ENCODE measurements around the gene ALS2CL.

Gene ALS2CL

GRCh38 chr3:46684891-46685290, 8.6 kb downstream of the ALS2CL start:
- no peaks in the 10 kb centered on the region for H3K4me1 ChIP-seq (ENCODE audit: insufficient read depth, low read length)
- no peaks in the 10 kb centered on the region for H3K27me3 ChIP-seq (ENCODE audit: insufficient read depth, low read length, poor library complexity)
- no peak overlapping the region for H3K4me2 ChIP-seq (ENCODE audit: insufficient read depth, low read length)
- no peak overlapping the region for H3K4me3 ChIP-seq (ENCODE audit: low read depth in 1 of 2, low read length in 2 of 2)
- H3K36me3 ChIP-seq (ENCODE audit: insufficient read depth, low read length), result no peaks in the 10 kb centered on the region
- no peaks in the 10 kb centered on the region for H4K20me1 ChIP-seq (ENCODE audit: insufficient read depth, low read length)
- no peak for DNase-seq
- H3K79me2 ChIP-seq (ENCODE audit: insufficient read depth, low read length), result no peaks in the 10 kb centered on the region
- no peak for ATAC-seq (ENCODE audit: insufficient read depth, low read depth)
- TF ChIP-seq CTCF (IDR thresholded peaks at IDR 0.05; ENCODE audit: borderline replicate concordance, extremely low read depth, low read length, poor library complexity, severe bottlenecking) (no peak), EZH2 (IDR thresholded peaks at IDR 0.05; ENCODE audit: borderline replicate concordance, low read depth, low read length, severe bottlenecking) (no peak)
- H3K9me3 ChIP-seq (ENCODE audit: insufficient read depth, low read length, severe bottlenecking), result no peaks in the 10 kb centered on the region
- no peak overlapping the region for H3K9ac ChIP-seq (ENCODE audit: low read depth, low read length)
- H2AFZ ChIP-seq (ENCODE audit: low read depth, low read length), result no peak overlapping the region
- no peak overlapping the region for H3K27ac ChIP-seq (ENCODE audit: low read length)

DNA sequence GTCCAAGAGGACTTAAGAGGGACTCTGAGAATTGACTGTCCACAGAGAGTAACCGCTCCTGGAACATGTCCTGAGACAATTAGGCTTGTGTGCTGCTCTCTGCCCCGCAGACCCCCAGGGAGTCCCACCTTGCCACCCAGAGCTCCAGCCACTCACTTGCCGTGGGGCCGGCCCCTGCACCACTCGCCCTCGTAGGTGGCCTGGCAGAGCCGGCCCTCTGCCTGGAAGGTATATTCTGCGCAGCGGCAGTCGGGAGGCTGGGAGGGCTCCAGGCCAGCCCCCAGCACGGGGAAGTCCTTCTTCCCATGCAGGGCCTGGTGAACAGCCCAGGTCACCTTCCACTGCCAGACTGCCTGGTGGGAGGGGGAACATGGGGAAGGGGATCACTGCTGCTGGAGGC, 10.5 kb downstream of the ALS2CL start:
- Histone ChIP-seq H3K36me3 (ENCODE audit: insufficient read depth, low read length) (no peaks in the 10 kb centered on the region), H3K9ac (ENCODE audit: low read depth, low read length) (no peak overlapping the region), H2AFZ (ENCODE audit: low read depth, low read length) (no peak overlapping the region), H3K79me2 (ENCODE audit: insufficient read depth, low read length) (no peaks in the 10 kb centered on the region), H3K4me3 (ENCODE audit: low read depth in 1 of 2, low read length in 2 of 2) (no peak overlapping the region), H3K4me2 (ENCODE audit: insufficient read depth, low read length) (no peak overlapping the region), H3K9me3 (ENCODE audit: insufficient read depth, low read length, severe bottlenecking) (no peaks in the 10 kb centered on the region), H4K20me1 (ENCODE audit: insufficient read depth, low read length) (no peaks in the 10 kb centered on the region), H3K27me3 (ENCODE audit: insufficient read depth, low read length, poor library complexity) (no peaks in the 10 kb centered on the region), H3K4me1 (ENCODE audit: insufficient read depth, low read length) (no peaks in the 10 kb centered on the region), H3K27ac (ENCODE audit: low read length) (no peak overlapping the region)
- DNase-seq, result no peak
- no peak for TF ChIP-seq CTCF (IDR thresholded peaks at IDR 0.05; ENCODE audit: borderline replicate concordance, extremely low read depth, low read length, poor library complexity, severe bottlenecking)
- no peak for ATAC-seq (ENCODE audit: insufficient read depth, low read depth)

DNA sequence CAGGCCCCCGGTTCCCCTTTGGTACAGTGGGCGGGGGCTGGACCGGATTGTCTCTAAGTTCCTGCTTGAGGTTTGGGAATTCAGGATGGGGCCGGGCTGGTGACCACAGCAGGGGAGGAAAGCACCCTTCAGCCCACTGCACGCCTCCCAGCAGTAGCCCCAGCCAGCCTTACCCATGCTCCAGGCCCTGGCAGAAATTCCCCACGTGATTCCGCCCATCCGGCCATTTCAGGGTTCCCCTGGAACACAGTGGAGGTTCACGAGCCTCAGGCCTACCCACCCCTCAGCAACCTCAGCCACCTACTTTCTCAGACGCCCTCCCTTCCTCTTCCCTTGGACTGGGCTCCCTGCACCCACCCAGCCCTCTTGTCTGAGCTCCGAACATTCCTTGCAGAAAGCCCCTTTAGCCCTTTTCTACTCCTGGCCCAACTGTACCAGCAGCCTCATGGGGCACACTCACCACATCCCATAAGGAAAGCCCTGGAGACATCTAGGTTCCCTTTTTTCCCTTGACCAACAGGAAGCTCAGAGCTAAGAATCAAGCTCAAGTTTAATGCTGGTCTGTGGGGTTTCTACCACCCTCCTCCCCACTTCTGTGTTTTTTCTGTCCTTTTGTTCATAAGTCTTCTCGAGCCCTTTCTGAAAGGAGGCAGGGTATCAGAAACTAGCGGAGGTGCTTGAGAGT, 11.5 kb downstream of the ALS2CL start:
- H4K20me1 ChIP-seq (ENCODE audit: insufficient read depth, low read length), result no peaks in the 10 kb centered on the region
- no peak overlapping the region for H3K9ac ChIP-seq (ENCODE audit: low read depth, low read length)
- no peak overlapping the region for H3K4me3 ChIP-seq (ENCODE audit: low read depth in 1 of 2, low read length in 2 of 2)
- DNase-seq, result no peak
- no peaks in the 10 kb centered on the region for H3K9me3 ChIP-seq (ENCODE audit: insufficient read depth, low read length, severe bottlenecking)
- TF ChIP-seq CTCF (IDR thresholded peaks at IDR 0.05; ENCODE audit: borderline replicate concordance, extremely low read depth, low read length, poor library complexity, severe bottlenecking) (no peak), EZH2 (IDR thresholded peaks at IDR 0.05; ENCODE audit: borderline replicate concordance, low read depth, low read length, severe bottlenecking) (no peak)
- no peaks in the 10 kb centered on the region for H3K79me2 ChIP-seq (ENCODE audit: insufficient read depth, low read length)
- H3K27ac ChIP-seq (ENCODE audit: low read length), result no peak overlapping the region
- no peak for ATAC-seq (ENCODE audit: insufficient read depth, low read depth)
- no peak overlapping the region for H2AFZ ChIP-seq (ENCODE audit: low read depth, low read length)
- H3K4me1 ChIP-seq (ENCODE audit: insufficient read depth, low read length), result no peaks in the 10 kb centered on the region
- H3K27me3 ChIP-seq (ENCODE audit: insufficient read depth, low read length, poor library complexity), result no peaks in the 10 kb centered on the region
- H3K36me3 ChIP-seq (ENCODE audit: insufficient read depth, low read length), result no peaks in the 10 kb centered on the region
- H3K4me2 ChIP-seq (ENCODE audit: insufficient read depth, low read length), result no peak overlapping the region

DNA sequence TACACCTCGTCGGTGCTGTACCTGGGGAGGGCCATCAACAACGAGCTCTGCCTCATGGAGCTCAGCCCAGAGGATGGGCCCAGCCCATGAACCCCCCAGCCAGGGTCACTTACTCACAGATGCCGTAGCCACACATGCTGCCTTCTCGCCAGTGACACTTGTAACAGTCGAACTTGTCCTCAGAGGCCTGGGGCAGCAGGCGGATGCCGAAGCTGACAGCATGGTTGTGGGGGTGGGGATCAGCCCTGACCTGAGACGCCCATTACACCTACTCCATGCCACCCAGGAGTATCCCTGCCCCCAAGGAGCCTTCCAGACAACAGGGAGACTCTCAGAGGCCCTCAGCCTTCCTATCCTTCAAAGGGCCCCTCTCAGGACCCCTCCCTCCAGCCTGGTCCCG, 12.1 kb downstream of the ALS2CL start:
- ATAC-seq (ENCODE audit: insufficient read depth, low read depth), result no peak
- no peaks in the 10 kb centered on the region for H3K9me3 ChIP-seq (ENCODE audit: insufficient read depth, low read length, severe bottlenecking)
- no peak overlapping the region for H2AFZ ChIP-seq (ENCODE audit: low read depth, low read length)
- H3K4me2 ChIP-seq (ENCODE audit: insufficient read depth, low read length), result no peak overlapping the region
- no peak overlapping the region for H3K27ac ChIP-seq (ENCODE audit: low read length)
- no peaks in the 10 kb centered on the region for H4K20me1 ChIP-seq (ENCODE audit: insufficient read depth, low read length)
- no peak overlapping the region for H3K4me3 ChIP-seq (ENCODE audit: low read depth in 1 of 2, low read length in 2 of 2)
- TF ChIP-seq CTCF (IDR thresholded peaks at IDR 0.05; ENCODE audit: borderline replicate concordance, extremely low read depth, low read length, poor library complexity, severe bottlenecking) (no peak), EZH2 (IDR thresholded peaks at IDR 0.05; ENCODE audit: borderline replicate concordance, low read depth, low read length, severe bottlenecking) (no peak)
- H3K9ac ChIP-seq (ENCODE audit: low read depth, low read length), result no peak overlapping the region
- no peaks in the 10 kb centered on the region for H3K79me2 ChIP-seq (ENCODE audit: insufficient read depth, low read length)
- no peak for DNase-seq
- no peaks in the 10 kb centered on the region for H3K27me3 ChIP-seq (ENCODE audit: insufficient read depth, low read length, poor library complexity)
- no peaks in the 10 kb centered on the region for H3K4me1 ChIP-seq (ENCODE audit: insufficient read depth, low read length)
- H3K36me3 ChIP-seq (ENCODE audit: insufficient read depth, low read length), result no peaks in the 10 kb centered on the region
